HL-60 (cell line): ENCODE data around the gene GLIPR2.

Experiments
- CTCF ChIP-seq: IDR thresholded peaks from one replicate; pipeline ENCODE4 v1.5.1; 2011; ENCODE audit warnings: low read length, control low read depth, inconsistent platforms; ENCODE audit not compliant: insufficient read depth
- REST ChIP-seq: IDR thresholded peaks from 2 replicates; pipeline ENCODE4 v1.6.1; 2012; ENCODE audit warnings: low read depth; ENCODE audit not compliant: insufficient replicate concordance

- TF ChIP-seq CTCF (no peak), REST (no peak)
These were observed 29.3 kb downstream of the GLIPR2 start for GRCh38 chr9:36165826-36166167.
